ENCODE data around the gene KRTAP4-12.
"Not testable (repeated sequence)": the region's sequence is repeated elsewhere in the genome, so short reads cannot be mapped to it uniquely, and the experiment has no call there.

KRTAP4-12 gene

GRCh38 chr17:41123991-41124371, at the start of gene KRTAP4-12:
TSS of gene KRTAP4-12 (minus strand) at chr17:41124182. CDS start at chr17:41124122, 60 bp downstream.
- not testable (repeated sequence) for DNase-seq (ENCODE audit: low read depth in 2 of 2)

- peak; percentile 12 to 18 for DNase-seq (ENCODE audit: low read depth in 2 of 2)
These were observed 47.9 kb upstream of the KRTAP4-12 start for GRCh38 chr17:41171886-41172285.

GRCh38 chr17:41168121-41168520, 44.1 kb upstream of the KRTAP4-12 start, which contains the start of gene KRTAP4-3:
TSS of gene KRTAP4-3 (minus strand) at chr17:41168221. CDS start at chr17:41168172, 49 bp downstream.
- DNase-seq (ENCODE audit: low read depth in 2 of 2), result no peak

- no peak for DNase-seq (ENCODE audit: low read depth in 2 of 2)
These were observed 43.6 kb upstream of the KRTAP4-12 start for GRCh38 chr17:41167561-41167960.

- DNase-seq (ENCODE audit: low read depth in 2 of 2), result no peak
These were observed 39.8 kb upstream of the KRTAP4-12 start for GRCh38 chr17:41163828-41164227.

- no peak for DNase-seq (ENCODE audit: low read depth in 2 of 2)
These were observed 36.7 kb upstream of the KRTAP4-12 start, which contains the start of gene KRTAP4-4 for GRCh38 chr17:41160648-41161047. TSS of gene KRTAP4-4 (minus strand) at chr17:41160748. CDS start at chr17:41160691, 57 bp downstream.

- not testable (repeated sequence) for DNase-seq (ENCODE audit: low read depth in 2 of 2)
These were observed 36.2 kb upstream of the KRTAP4-12 start for GRCh38 chr17:41160190-41160589.

GRCh38 chr17:41153856-41154255, 29.9 kb upstream of the KRTAP4-12 start:
- DNase-seq (ENCODE audit: low read depth in 2 of 2), result no peak

- no peak for DNase-seq (ENCODE audit: low read depth in 2 of 2)
These were observed 27.5 kb upstream of the KRTAP4-12 start for GRCh38 chr17:41151525-41151924.

- DNase-seq (ENCODE audit: low read depth in 2 of 2), result no peak
These were observed 26.0 kb upstream of the KRTAP4-12 start for GRCh38 chr17:41150026-41150425.

GRCh38 chr17:41149652-41149985, 25.6 kb upstream of the KRTAP4-12 start, which contains the start of gene KRTAP4-5:
TSS of gene KRTAP4-5 (minus strand) at chr17:41149825. CDS start at chr17:41149767, 58 bp downstream.
- DNase-seq (ENCODE audit: low read depth in 2 of 2), result no peak

GRCh38 chr17:41148971-41149651, 25.1 kb upstream of the KRTAP4-12 start:
- DNase-seq (ENCODE audit: low read depth in 2 of 2), result not testable (repeated sequence)

- DNase-seq (ENCODE audit: low read depth in 2 of 2), result no peak
These were observed 23.7 kb upstream of the KRTAP4-12 start for GRCh38 chr17:41147531-41148204.

- DNase-seq (ENCODE audit: low read depth in 2 of 2), result no peak
These were observed 21.3 kb upstream of the KRTAP4-12 start for GRCh38 chr17:41145261-41145660.

- DNase-seq (ENCODE audit: low read depth in 2 of 2), result no peak
These were observed 20.9 kb upstream of the KRTAP4-12 start for GRCh38 chr17:41144846-41145245.

- no peak for DNase-seq (ENCODE audit: low read depth in 2 of 2)
These were observed 17.4 kb upstream of the KRTAP4-12 start for GRCh38 chr17:41141361-41141760.

- peak; percentile 89 to 93 for DNase-seq (ENCODE audit: low read depth in 2 of 2)
These were observed 16.6 kb upstream of the KRTAP4-12 start, which contains the start of gene KRTAP4-6 for GRCh38 chr17:41140360-41141131. TSS of gene KRTAP4-6 (minus strand) at chr17:41140544. CDS start at chr17:41140487, 57 bp downstream.

- DNase-seq (ENCODE audit: low read depth in 2 of 2), result not testable (repeated sequence)
These were observed 15.9 kb upstream of the KRTAP4-12 start for GRCh38 chr17:41139865-41140264.

GRCh38 chr17:41133880-41134735, 10.1 kb upstream of the KRTAP4-12 start:
- DNase-seq (ENCODE audit: low read depth in 2 of 2), result no peak

GRCh38 chr17:41131979-41132378, 8.0 kb upstream of the KRTAP4-12 start:
- DNase-seq (ENCODE audit: low read depth in 2 of 2), result no peak

GRCh38 chr17:41127371-41127770, 3.4 kb upstream of the KRTAP4-12 start:
- DNase-seq (ENCODE audit: low read depth in 2 of 2), result no peak
